T-helper 17 cell (primary cell): ENCODE measurements around the gene GMCL2. TPM values are rescaled to one million over a fixed set of nuclear protein-coding genes. Genes with fewer than 3 reads are reported as not detected.
"Not testable (repeated sequence)": the region's sequence is repeated elsewhere in the genome, so short reads cannot be mapped to it uniquely, and the experiment has no call there.

Source experiments
- ATAC-seq: fragments of 150-1000 bp; cut with Tn5 transposase; 2 replicates; pipeline ENCODE4 v1.10.0; 2021; ENCODE audit warnings: mild to moderate bottlenecking, moderate library complexity
- DNase-seq, 3 donors: peaks; one replicate each; pipeline versions ENCODE4 v3.0.0 to v3.0.0-alpha.2; 2020 to 2021
- H3K9me3 ChIP-seq: one replicate; pipeline ENCODE4 v1.7.0; 2013; ENCODE audit warnings: low read length, mild to moderate bottlenecking; ENCODE audit not compliant: control insufficient read depth, poor library complexity, severe bottlenecking
- H3K27ac Mint-ChIP-seq: one replicate; pipeline ENCODE4 v1.8.0; 2022; ENCODE audit warnings: mild to moderate bottlenecking, moderate library complexity, mixed read lengths
- H3K27me3 Mint-ChIP-seq: one replicate; pipeline ENCODE4 v1.8.0; 2022; ENCODE audit warnings: mixed read lengths
- H3K36me3 Mint-ChIP-seq: one replicate; pipeline ENCODE4 v1.8.0; 2022; ENCODE audit warnings: low read depth, mixed read lengths
- H3K4me1 Mint-ChIP-seq: one replicate; pipeline ENCODE4 v1.8.0; 2022; ENCODE audit warnings: mild to moderate bottlenecking, mixed read lengths
- H3K4me3 Mint-ChIP-seq: one replicate; pipeline ENCODE4 v1.8.0; 2022; ENCODE audit warnings: mild to moderate bottlenecking, moderate library complexity, mixed read lengths
- total RNA-seq, 4 donors: library from RNA in 2 of 4; stranded (reverse) in 2 of 4; gene quantifications; one replicate each; pipeline ENCODE4 v1.2.3 and lab custom pipeline; 2022 to 2026

Gene GMCL2
- total RNA-seq (not detected), total RNA-seq (lab: John Stamatoyannopoulos, UW) (0 to 0.08 reads per million in 2 donors)

GRCh38 chr5:178187014-178187413, at the start of gene GMCL2:
GMCL2 (minus strand) TSS chr5:178187371; CDS start chr5:178187299, 72 bp downstream.
- no peak for ATAC-seq

GRCh38 chr5:178236679-178237078, 49.5 kb upstream of the GMCL2 start:
- H3K27ac Mint-ChIP-seq = no peak overlapping the region
- H3K9me3 ChIP-seq = no peaks in the 10 kb centered on the region
- H3K4me3 Mint-ChIP-seq = no peak overlapping the region
- H3K36me3 Mint-ChIP-seq = no peaks in the 10 kb centered on the region
- no peak for DNase-seq
- ATAC-seq = no peak
- H3K4me1 Mint-ChIP-seq = peaks cover 29% of the 10 kb centered on the region
- H3K27me3 Mint-ChIP-seq = no peaks in the 10 kb centered on the region

More at GRCh38 chr5:178187014-178187413, at the start of gene GMCL2:
- no peak within 1 kb of the TSS for H3K4me3 Mint-ChIP-seq
- peaks cover 8% of the 10 kb centered on the region for H3K27me3 Mint-ChIP-seq
- H3K27ac Mint-ChIP-seq = no peak within 1 kb of the TSS
- H3K36me3 Mint-ChIP-seq = no peaks in the 10 kb centered on the region
- no peak for DNase-seq
- H3K9me3 ChIP-seq = no peaks in the 10 kb centered on the region
- peaks cover 4% of the 10 kb centered on the region for H3K4me1 Mint-ChIP-seq

GRCh38 chr5:178236126-178236525, 49.0 kb upstream of the GMCL2 start:
- H3K4me3 Mint-ChIP-seq = no peak overlapping the region
- peaks cover 32% of the 10 kb centered on the region for H3K4me1 Mint-ChIP-seq
- DNase-seq (no peak), ATAC-seq (no peak)
- no peak overlapping the region for H3K27ac Mint-ChIP-seq
- H3K36me3 Mint-ChIP-seq = no peaks in the 10 kb centered on the region
- H3K9me3 ChIP-seq = no peaks in the 10 kb centered on the region
- H3K27me3 Mint-ChIP-seq = no peaks in the 10 kb centered on the region

- Mint-ChIP-seq H3K27ac (no peak overlapping the region), H3K4me3 (no peak overlapping the region), H3K36me3 (no peaks in the 10 kb centered on the region), H3K4me1 (peaks cover 32% of the 10 kb centered on the region), H3K27me3 (no peaks in the 10 kb centered on the region)
- no peak for DNase-seq
- no peaks in the 10 kb centered on the region for H3K9me3 ChIP-seq
- no peak for ATAC-seq
These were observed 48.4 kb upstream of the GMCL2 start for GRCh38 chr5:178235588-178235974.

GRCh38 chr5:178234750-178235587, 47.8 kb upstream of the GMCL2 start:
- no peaks in the 10 kb centered on the region for H3K9me3 ChIP-seq
- H3K4me1 Mint-ChIP-seq = peaks cover 31% of the 10 kb centered on the region
- no peak overlapping the region for H3K27ac Mint-ChIP-seq
- ATAC-seq (no peak), DNase-seq (peak; percentile 48 to 70 (median 55))
- peak overlapping the region; percentile 31 for H3K4me3 Mint-ChIP-seq
- no peaks in the 10 kb centered on the region for H3K27me3 Mint-ChIP-seq
- no peaks in the 10 kb centered on the region for H3K36me3 Mint-ChIP-seq

GRCh38 chr5:178234121-178234749, 47.1 kb upstream of the GMCL2 start:
- no peaks in the 10 kb centered on the region for H3K9me3 ChIP-seq
- no peak overlapping the region for H3K27ac Mint-ChIP-seq
- no peaks in the 10 kb centered on the region for H3K36me3 Mint-ChIP-seq
- H3K27me3 Mint-ChIP-seq = no peaks in the 10 kb centered on the region
- no peak for ATAC-seq
- peaks cover 35% of the 10 kb centered on the region for H3K4me1 Mint-ChIP-seq
- H3K4me3 Mint-ChIP-seq = peak overlapping the region; percentile 65
- DNase-seq = no peak

GRCh38 chr5:178232920-178233429, 45.8 kb upstream of the GMCL2 start:
- Mint-ChIP-seq H3K27me3 (no peaks in the 10 kb centered on the region), H3K27ac (peak overlapping the region; percentile 63), H3K4me3 (peak overlapping the region; percentile 74), H3K4me1 (peaks cover 40% of the 10 kb centered on the region), H3K36me3 (peaks cover 2% of the 10 kb centered on the region)
- no peak for DNase-seq
- ATAC-seq = no peak
- H3K9me3 ChIP-seq = no peaks in the 10 kb centered on the region

GRCh38 chr5:178232124-178232919, 45.2 kb upstream of the GMCL2 start, which contains the start of gene PHYKPL:
PHYKPL (minus strand) TSS chr5:178232802; CDS start chr5:178232550, 252 bp downstream.
- Mint-ChIP-seq H3K36me3 (peaks cover 8% of the 10 kb centered on the region), H3K27ac (peak within 1 kb of the TSS; percentile 81), H3K27me3 (no peaks in the 10 kb centered on the region), H3K4me1 (peaks cover 45% of the 10 kb centered on the region), H3K4me3 (peak within 1 kb of the TSS; percentile 86)
- no peaks in the 10 kb centered on the region for H3K9me3 ChIP-seq
- peak; percentile 77 for ATAC-seq
- peak; percentile 55 to 60 (median 59) for DNase-seq

- peak; percentile 2 for ATAC-seq
- Mint-ChIP-seq H3K4me3 (peak overlapping the region; percentile 86), H3K4me1 (peaks cover 48% of the 10 kb centered on the region), H3K27me3 (no peaks in the 10 kb centered on the region), H3K36me3 (peaks cover 9% of the 10 kb centered on the region), H3K27ac (peak overlapping the region; percentile 81)
- no peaks in the 10 kb centered on the region for H3K9me3 ChIP-seq
- DNase-seq = no peak
These were observed 44.5 kb upstream of the GMCL2 start for GRCh38 chr5:178231539-178232123.

- H3K36me3 Mint-ChIP-seq = peaks cover 9% of the 10 kb centered on the region
- H3K27ac Mint-ChIP-seq = peak overlapping the region; percentile 81
- ATAC-seq (no peak), DNase-seq (no peak)
- no peaks in the 10 kb centered on the region for H3K9me3 ChIP-seq
- H3K4me3 Mint-ChIP-seq = peak overlapping the region; percentile 86
- peaks cover 51% of the 10 kb centered on the region for H3K4me1 Mint-ChIP-seq
- H3K27me3 Mint-ChIP-seq = no peaks in the 10 kb centered on the region
These were observed 43.8 kb upstream of the GMCL2 start for GRCh38 chr5:178230879-178231538.

GRCh38 chr5:178229861-178230260, 42.7 kb upstream of the GMCL2 start:
- no peaks in the 10 kb centered on the region for H3K9me3 ChIP-seq
- H3K4me1 Mint-ChIP-seq = peaks cover 46% of the 10 kb centered on the region
- peak overlapping the region; percentile 81 for H3K27ac Mint-ChIP-seq
- H3K27me3 Mint-ChIP-seq = no peaks in the 10 kb centered on the region
- H3K4me3 Mint-ChIP-seq = peak overlapping the region; percentile 86
- peaks cover 10% of the 10 kb centered on the region for H3K36me3 Mint-ChIP-seq
- ATAC-seq (no peak), DNase-seq (no peak)

- H3K27me3 Mint-ChIP-seq, DNase-seq, ATAC-seq, H3K27ac Mint-ChIP-seq, H3K9me3 ChIP-seq: not testable (repeated sequence)
- peak overlapping the region; percentile 41 for H3K4me3 Mint-ChIP-seq
- peaks cover 11% of the 10 kb centered on the region for H3K36me3 Mint-ChIP-seq
- peaks cover 47% of the 10 kb centered on the region for H3K4me1 Mint-ChIP-seq
These were observed 41.9 kb upstream of the GMCL2 start for GRCh38 chr5:178229111-178229510.
